Tibial artery (tissue), 4 donors: Measurements from ENCODE around the gene CTBP1.

Experiments
- DNase-seq, 2 donors: peaks; one replicate each; pipeline ENCODE4 v3.0.0-alpha.2; 2019
- H3K27ac ChIP-seq, 2 donors: fragments of 200-600 bp; sonication (generic) in 1 of 2; 1 replicate in 1 of 2; 2 replicates in 1 of 2; pipeline ENCODE4 v1.5.1; 2018 to 2019; ENCODE audit warnings: mild to moderate bottlenecking in 1 of 2
- H3K27me3 ChIP-seq, 2 donors: fragments of 200-600 bp; sonication (generic) in 1 of 2; one replicate each; pipeline versions ENCODE4 v1.5.1 to v1.6.0; 2016 to 2019
- H3K36me3 ChIP-seq, 3 donors: fragments of 200-600 bp; sonication (generic) in 2 of 3; one replicate each; pipeline ENCODE4 v1.5.1; 2016 to 2019; ENCODE audit warnings: mild to moderate bottlenecking in 2 of 3
- H3K4me1 ChIP-seq, 4 donors: fragments of 200-600 bp; sonication (generic) in 2 of 4; 1 replicate in 3 of 4; 2 replicates in 1 of 4; pipeline ENCODE4 v1.5.1; 2016 to 2019
- H3K4me3 ChIP-seq, 2 donors: fragments of 200-600 bp; sonication (generic) in 1 of 2; 1 replicate in 1 of 2; 2 replicates in 1 of 2; pipeline ENCODE4 v1.5.1; 2018 to 2019; ENCODE audit warnings: mild to moderate bottlenecking in 2 of 2
- H3K9me3 ChIP-seq, 3 donors: fragments of 200-600 bp; sonication (generic) in 1 of 3; one replicate each; pipeline ENCODE4 v1.5.1; 2016 to 2019
- intact Hi-C: fragments of 100-400 bp; cut with DNase I; formaldehyde crosslinking; loops from one replicate; pipeline ENCODE4 v1.15.0; 2023; ENCODE audit warnings: low total_unique reads
- TF ChIP-seq, protein P1 (sequence below), 2 experiments: fragments of 200-600 bp in 1 of 2; fragments of 450-650 bp in 1 of 2; IDR thresholded peaks; one replicate each; pipeline ENCODE4 v1.5.1; 2017 to 2019; ENCODE audit warnings: antibody characterized with exemption in 2 of 2, mild to moderate bottlenecking in 1 of 2, moderate library complexity in 1 of 2

Gene CTBP1

DNA sequence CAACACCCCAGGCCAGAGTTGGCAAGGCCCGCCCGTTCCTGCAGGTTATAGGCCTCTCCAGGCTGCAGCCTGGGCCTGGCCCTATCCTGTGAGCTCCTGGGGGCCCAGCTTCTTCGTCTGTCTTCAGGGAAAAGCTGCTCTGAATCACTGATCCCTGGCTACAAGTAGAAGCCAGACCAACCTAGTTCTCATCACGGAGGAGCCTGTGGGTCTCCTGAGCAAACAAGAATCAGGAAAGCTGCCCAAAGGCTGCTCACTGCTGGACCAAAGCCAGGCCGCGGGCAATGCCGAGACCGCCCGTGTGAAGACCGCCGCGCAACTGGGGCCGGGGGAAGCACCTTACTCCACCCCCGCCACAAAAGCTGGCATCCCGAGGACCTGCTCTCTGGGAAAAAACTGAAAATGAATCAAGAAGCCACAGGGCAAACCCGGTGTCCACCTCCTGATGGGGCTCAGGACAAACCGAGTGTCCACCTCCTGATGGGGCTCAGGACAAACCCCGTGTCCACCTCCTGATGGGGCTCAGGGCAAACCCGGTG, 12.8 kb downstream of the CTBP1 start:
- DNase-seq = peak in 1 of 2 donors; percentile 59
- peaks cover 0 to 20% (median 0%) of the 10 kb centered on the region in 4 donors for H3K4me1 ChIP-seq
- intact Hi-C loops = no loop called here
- no peaks in the 10 kb centered on the region for H3K9me3 ChIP-seq
- H3K27ac ChIP-seq = no peak overlapping the region
- TF ChIP-seq, protein P1, sequence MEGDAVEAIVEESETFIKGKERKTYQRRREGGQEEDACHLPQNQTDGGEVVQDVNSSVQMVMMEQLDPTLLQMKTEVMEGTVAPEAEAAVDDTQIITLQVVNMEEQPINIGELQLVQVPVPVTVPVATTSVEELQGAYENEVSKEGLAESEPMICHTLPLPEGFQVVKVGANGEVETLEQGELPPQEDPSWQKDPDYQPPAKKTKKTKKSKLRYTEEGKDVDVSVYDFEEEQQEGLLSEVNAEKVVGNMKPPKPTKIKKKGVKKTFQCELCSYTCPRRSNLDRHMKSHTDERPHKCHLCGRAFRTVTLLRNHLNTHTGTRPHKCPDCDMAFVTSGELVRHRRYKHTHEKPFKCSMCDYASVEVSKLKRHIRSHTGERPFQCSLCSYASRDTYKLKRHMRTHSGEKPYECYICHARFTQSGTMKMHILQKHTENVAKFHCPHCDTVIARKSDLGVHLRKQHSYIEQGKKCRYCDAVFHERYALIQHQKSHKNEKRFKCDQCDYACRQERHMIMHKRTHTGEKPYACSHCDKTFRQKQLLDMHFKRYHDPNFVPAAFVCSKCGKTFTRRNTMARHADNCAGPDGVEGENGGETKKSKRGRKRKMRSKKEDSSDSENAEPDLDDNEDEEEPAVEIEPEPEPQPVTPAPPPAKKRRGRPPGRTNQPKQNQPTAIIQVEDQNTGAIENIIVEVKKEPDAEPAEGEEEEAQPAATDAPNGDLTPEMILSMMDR (IDR thresholded peaks at IDR 0.05) = no peak
- peaks cover 52 to 98% (median 80%) of the 10 kb centered on the region in 3 donors for H3K36me3 ChIP-seq
- H3K4me3 ChIP-seq = no peak overlapping the region
- no peaks in the 10 kb centered on the region for H3K27me3 ChIP-seq

DNA sequence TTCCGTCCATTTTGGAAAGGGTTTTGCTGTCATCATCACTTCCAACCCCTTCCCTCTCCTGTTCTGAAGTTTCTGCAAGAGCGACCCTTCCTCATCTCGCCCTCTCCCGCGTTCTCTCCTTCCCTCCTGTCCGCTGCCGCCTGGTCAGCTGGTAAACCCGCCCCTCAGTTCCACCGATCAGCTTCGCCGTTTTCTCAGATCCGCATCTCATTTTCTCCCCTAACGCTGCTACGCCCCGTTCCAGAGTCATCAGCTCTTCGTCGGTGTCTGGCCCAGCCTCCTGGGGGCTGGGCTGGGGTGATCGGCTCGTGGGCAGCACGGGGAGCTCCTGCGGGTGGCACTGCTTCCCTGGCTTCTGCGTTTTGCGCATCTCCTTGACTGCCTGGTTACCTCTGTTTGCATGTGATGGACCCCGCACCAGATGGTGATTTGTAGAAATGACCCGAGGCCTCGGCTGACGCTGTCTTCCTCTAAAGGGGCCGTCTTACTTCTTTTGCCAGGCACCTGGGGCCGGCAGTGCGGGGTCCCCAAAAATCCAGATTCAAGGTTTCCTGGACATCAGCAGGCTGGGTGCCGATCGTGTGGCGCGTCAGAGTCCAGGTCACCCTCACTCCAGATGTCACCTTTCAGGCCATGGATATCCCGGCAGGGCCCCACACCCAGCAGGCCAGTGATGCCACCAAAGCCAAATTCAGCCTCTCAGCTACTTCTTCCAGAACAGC, 13.4 kb downstream of the CTBP1 start:
- TF ChIP-seq, protein P1 (IDR thresholded peaks at IDR 0.05) = no peak
- Histone ChIP-seq H3K4me1 (peaks cover 0 to 20% (median 0%) of the 10 kb centered on the region in 4 donors), H3K36me3 (peaks cover 46 to 98% (median 80%) of the 10 kb centered on the region in 3 donors)

DNA sequence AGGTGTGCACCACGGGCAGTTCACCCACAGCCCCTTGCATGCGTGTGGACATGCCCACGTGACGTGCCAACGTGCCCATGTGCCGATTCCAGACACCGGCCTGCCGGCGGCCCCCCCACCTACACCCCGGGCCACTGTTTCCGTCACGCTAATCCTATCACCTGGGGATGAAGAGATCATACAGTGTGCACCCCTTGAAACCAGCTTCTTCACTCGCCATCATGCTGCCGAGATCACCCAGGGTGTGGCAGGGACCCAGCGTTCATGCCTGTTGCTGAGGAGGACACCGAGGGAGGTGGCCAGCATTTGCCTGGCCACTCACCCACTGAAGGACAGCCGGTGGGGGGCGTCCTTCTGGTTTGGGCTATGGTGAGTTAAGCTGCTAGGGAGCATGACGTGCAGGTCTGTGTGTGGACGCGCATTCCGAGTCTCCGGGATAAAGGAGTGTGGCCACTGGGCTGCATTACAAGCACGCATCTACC, 14.1 kb downstream of the CTBP1 start:
- Histone ChIP-seq H3K4me1 (peaks cover 0 to 20% (median 0%) of the 10 kb centered on the region in 4 donors), H3K9me3 (no peaks in the 10 kb centered on the region), H3K4me3 (no peak overlapping the region), H3K27ac (no peak overlapping the region), H3K36me3 (peaks cover 50 to 100% (median 84%) of the 10 kb centered on the region in 3 donors), H3K27me3 (no peaks in the 10 kb centered on the region)
- peak; percentile 12 to 49 for DNase-seq
- TF ChIP-seq, protein P1 (IDR thresholded peaks at IDR 0.05) = no peak
- intact Hi-C loops = no loop called here

More for the DNA sequence above, 13.4 kb downstream of the CTBP1 start:
- Histone ChIP-seq H3K4me3 (no peak overlapping the region), H3K9me3 (no peaks in the 10 kb centered on the region), H3K27me3 (no peaks in the 10 kb centered on the region), H3K27ac (no peak overlapping the region)
- intact Hi-C loops = no loop called here
- peak; percentile 9 to 63 for DNase-seq

DNA sequence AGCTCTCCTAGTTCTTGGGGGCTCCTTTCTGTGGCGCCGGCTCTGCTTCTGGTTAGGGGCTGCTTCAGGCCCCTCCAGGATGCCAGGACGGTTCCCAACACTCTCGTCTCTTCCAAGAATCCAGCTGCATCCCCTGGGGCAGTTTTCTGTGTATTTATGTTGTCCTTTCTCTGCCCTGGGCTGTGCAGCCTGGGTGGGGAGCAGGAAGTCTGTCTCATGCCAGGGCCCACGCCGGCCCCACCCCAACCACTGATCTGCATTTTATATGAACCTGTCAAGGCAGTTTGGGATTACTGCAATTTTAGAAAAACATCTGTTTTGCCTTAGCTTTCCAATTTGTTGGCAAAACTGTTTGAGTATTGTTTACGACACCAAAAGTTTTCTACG, 14.6 kb downstream of the CTBP1 start:
- peaks cover 56 to 100% (median 79%) of the 10 kb centered on the region in 3 donors for H3K36me3 ChIP-seq
- no peak overlapping the region for H3K4me3 ChIP-seq
- TF ChIP-seq, protein P1 (IDR thresholded peaks at IDR 0.05) = no peak
- peaks cover 0 to 18% (median 0%) of the 10 kb centered on the region in 4 donors for H3K4me1 ChIP-seq
- intact Hi-C loops = no loop called here
- peak in 1 of 2 donors; percentile 35 for DNase-seq
- H3K27ac ChIP-seq = no peak overlapping the region
- H3K9me3 ChIP-seq = no peaks in the 10 kb centered on the region
- H3K27me3 ChIP-seq = no peaks in the 10 kb centered on the region

DNA sequence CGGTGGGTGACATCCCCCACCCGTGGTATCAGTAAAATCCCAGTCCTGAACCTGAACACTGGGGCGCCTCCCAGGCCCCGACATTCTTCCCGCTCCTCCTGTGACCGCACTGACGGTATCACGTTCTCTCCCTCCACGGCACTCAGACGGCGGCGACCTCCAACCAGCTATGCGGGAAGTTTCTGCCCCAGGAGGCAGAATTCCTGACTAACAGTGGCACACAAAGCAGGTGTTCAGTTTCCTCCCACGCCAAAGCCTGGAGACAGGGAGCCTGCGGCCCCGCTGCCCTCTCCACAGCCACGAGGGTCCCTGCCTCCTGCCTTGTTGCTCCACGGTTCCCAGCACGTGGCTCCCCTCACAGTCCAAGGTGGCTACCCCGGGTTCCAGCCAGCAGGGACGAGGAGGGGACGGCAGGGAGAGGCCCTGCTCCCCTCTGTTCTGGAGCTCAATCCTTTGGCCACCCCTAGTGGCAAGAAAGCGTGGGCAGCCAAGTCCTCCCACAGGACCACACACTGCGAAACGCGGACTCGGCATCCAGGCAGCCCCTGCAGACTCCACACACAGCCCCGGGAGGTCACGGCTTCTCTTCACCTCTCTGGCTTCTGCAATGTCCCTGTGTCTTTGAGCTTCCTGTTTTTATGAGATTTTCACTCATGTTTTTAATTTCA, 15.2 kb downstream of the CTBP1 start:
- Histone ChIP-seq H3K27ac (no peak overlapping the region), H3K27me3 (no peaks in the 10 kb centered on the region), H3K4me3 (no peak overlapping the region), H3K36me3 (peaks cover 59 to 100% (median 82%) of the 10 kb centered on the region in 3 donors), H3K9me3 (no peaks in the 10 kb centered on the region), H3K4me1 (peaks cover 0 to 17% (median 0%) of the 10 kb centered on the region in 4 donors)
- TF ChIP-seq, protein P1 (IDR thresholded peaks at IDR 0.05) = peak in 1 of 2 experiments; percentile 21
- intact Hi-C loops = no loop called here
- no peak for DNase-seq
